Measurements from ENCODE around the gene SPG11. TPM values are rescaled to one million over a fixed set of nuclear protein-coding genes. Genes with fewer than 3 reads are reported as not detected.

The SPG11 gene
- total RNA-seq, 4 donors from 2014 or later: 45.2 to 82.8 (median 55.5) TPM

DNA sequence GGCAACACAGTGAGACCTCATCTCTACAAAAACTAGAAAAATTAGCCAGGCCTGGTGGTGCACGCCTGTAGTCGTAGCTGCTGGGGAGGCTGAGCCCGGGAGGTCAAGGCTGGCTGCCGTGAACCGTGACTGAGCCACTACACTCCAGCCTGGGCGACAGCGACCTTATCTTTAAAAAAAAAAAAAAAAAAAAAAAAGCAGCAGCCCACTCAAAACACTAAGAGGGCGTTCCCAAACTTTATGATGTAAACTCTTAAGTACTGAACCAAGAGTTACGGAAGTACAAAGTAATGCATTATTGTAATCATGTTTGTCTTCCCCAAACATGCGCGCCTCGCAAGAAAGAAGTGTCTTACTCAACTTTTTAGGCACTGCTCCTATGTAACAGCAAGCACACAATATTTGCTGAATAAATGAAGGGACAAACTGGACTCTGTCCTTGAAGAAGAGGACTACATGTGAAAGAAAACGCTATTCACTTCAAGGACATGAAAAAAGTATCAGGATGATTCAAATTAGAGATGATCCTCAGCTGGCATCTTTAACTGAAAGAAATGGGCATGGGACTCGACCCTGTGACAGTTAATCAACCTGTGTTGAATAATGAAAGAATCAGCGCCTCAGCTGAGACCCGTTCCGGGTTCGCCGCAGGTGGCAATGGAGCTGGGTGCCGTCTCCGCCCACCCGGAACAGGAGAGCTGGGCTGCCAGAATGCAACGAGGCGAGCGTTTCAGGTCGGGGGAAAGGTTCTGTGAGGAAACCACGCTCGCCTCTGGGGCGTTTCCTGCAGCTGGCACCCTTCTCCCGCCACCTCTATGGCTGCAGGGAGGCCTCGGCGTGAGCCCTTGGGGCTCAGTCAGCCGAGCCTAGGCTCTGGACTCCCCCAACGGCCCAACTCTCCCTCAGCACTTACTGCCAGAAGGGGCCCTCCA is 718 bp downstream of the SPG11 start:
- Histone ChIP-seq H3K4me3 (peak overlapping the region; percentile 73 to 99), H3K27me3 (no peaks in the 10 kb centered on the region), H3K9me3 (no peaks in the 10 kb centered on the region), H3K36me3 (peaks cover 0 to 25% of the 10 kb centered on the region in 2 donors), H3K27ac (peak overlapping the region; percentile 86 to 99 (median 96)), H3K4me1 (peaks cover 5 to 26% (median 8%) of the 10 kb centered on the region in 3 donors)
- WGBS, 2 donors (ENCODE audit: low coverage in 1 of 2): 7 to 25% methylated on average over 13 to 18 of the region's 34 CpGs
- ATAC-seq: peak; percentile 71
- TF ChIP-seq, protein P1, sequence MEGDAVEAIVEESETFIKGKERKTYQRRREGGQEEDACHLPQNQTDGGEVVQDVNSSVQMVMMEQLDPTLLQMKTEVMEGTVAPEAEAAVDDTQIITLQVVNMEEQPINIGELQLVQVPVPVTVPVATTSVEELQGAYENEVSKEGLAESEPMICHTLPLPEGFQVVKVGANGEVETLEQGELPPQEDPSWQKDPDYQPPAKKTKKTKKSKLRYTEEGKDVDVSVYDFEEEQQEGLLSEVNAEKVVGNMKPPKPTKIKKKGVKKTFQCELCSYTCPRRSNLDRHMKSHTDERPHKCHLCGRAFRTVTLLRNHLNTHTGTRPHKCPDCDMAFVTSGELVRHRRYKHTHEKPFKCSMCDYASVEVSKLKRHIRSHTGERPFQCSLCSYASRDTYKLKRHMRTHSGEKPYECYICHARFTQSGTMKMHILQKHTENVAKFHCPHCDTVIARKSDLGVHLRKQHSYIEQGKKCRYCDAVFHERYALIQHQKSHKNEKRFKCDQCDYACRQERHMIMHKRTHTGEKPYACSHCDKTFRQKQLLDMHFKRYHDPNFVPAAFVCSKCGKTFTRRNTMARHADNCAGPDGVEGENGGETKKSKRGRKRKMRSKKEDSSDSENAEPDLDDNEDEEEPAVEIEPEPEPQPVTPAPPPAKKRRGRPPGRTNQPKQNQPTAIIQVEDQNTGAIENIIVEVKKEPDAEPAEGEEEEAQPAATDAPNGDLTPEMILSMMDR (IDR thresholded peaks at IDR 0.05): no peak
- no peak for TF ChIP-seq POLR2A (IDR thresholded peaks at IDR 0.05)
- TF ChIP-seq POLR2AphosphoS5 (IDR thresholded peaks at IDR 0.05): no peak
- TF ChIP-seq EP300 (IDR thresholded peaks at IDR 0.05): no peak

DNA sequence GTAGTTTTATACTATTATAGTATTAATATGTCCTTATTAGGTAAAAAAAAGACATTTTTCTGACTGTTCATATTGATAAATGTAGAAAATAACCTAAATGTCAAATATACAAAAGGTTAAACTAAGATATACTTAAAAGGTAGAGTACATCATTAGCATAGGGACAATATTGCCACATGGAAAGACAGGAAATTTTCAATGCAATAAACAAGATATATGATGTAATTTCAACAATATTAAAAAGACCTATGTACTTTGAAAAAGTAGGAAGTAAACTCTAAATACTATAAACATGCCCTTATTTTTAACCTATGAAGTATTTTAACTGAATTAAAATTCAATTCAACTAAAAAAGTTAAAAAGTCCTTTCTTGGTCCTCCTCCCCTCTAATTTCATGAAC is 1.9 kb downstream of the SPG11 start:
- H3K9me3 ChIP-seq: no peaks in the 10 kb centered on the region
- ATAC-seq: no peak
- peaks cover 5 to 26% (median 8%) of the 10 kb centered on the region in 3 donors for H3K4me1 ChIP-seq
- H3K4me3 ChIP-seq: no peak overlapping the region
- peaks cover 0 to 36% of the 10 kb centered on the region in 2 donors for H3K36me3 ChIP-seq
- TF ChIP-seq, protein P1 (IDR thresholded peaks at IDR 0.05): no peak
- TF ChIP-seq POLR2AphosphoS5 (IDR thresholded peaks at IDR 0.05) (no peak), EP300 (IDR thresholded peaks at IDR 0.05) (no peak)
- H3K27ac ChIP-seq: peak overlapping the region in 1 of 4 donors; percentile 95
- H3K27me3 ChIP-seq: no peaks in the 10 kb centered on the region

DNA sequence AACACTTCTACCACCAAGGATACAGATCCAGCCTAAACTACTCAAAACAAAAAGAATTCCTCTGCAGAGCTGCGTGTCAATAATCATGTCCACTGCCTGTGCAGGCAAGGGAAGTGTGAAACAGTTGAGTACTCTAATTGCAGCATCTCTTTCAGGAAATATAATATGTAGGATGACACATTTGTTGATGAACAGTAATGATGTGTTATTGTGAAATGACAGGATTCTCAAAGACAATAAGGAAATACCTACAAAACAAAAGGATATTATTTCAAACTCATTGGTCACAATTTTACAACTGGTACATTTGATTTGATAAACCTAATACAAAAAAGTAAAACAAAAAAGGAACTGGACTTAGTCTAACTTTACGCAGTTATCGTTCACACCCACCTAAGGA is 4.4 kb downstream of the SPG11 start:
- no peak for ATAC-seq
- WGBS, 2 donors (ENCODE audit: low coverage in 1 of 2): 88 to 100% methylated on average over 1 to 3 of the region's 3 CpGs
- Histone ChIP-seq H3K36me3 (peaks cover 0 to 61% of the 10 kb centered on the region in 2 donors), H3K4me3 (no peak overlapping the region), H3K9me3 (no peaks in the 10 kb centered on the region), H3K4me1 (peaks cover 5 to 22% (median 8%) of the 10 kb centered on the region in 3 donors), H3K27me3 (no peaks in the 10 kb centered on the region), H3K27ac (no peak overlapping the region)
- TF ChIP-seq POLR2A (IDR thresholded peaks at IDR 0.05) (no peak), POLR2AphosphoS5 (IDR thresholded peaks at IDR 0.05) (no peak), EP300 (IDR thresholded peaks at IDR 0.05) (no peak)
- TF ChIP-seq, protein P1 (IDR thresholded peaks at IDR 0.05): no peak

DNA sequence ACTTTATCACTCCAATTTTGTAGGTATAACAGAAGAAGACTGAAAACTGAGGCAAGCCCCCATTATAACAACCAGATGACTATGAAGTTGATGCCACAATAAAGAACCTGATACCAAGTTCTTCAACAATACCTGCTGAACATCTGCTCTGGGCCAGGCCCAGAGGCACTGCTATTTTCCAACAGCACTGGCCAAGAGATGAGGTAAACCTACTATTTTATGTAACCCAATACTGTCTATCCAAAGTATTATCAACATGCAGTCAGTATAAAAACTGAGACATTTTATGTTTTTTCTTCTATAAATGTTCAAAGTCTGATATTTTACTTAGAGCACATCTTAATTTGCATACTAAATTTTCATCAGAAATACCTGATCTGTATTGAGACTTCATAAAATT is 6.1 kb downstream of the SPG11 start:
- no peak overlapping the region for H3K27ac ChIP-seq
- no peak overlapping the region for H3K4me3 ChIP-seq
- no peaks in the 10 kb centered on the region for H3K27me3 ChIP-seq
- TF ChIP-seq, protein P1 (IDR thresholded peaks at IDR 0.05): no peak
- no peak for ATAC-seq
- H3K4me1 ChIP-seq: peaks cover 2 to 14% (median 8%) of the 10 kb centered on the region in 3 donors
- peaks cover 0 to 78% of the 10 kb centered on the region in 2 donors for H3K36me3 ChIP-seq
- H3K9me3 ChIP-seq: no peaks in the 10 kb centered on the region

DNA sequence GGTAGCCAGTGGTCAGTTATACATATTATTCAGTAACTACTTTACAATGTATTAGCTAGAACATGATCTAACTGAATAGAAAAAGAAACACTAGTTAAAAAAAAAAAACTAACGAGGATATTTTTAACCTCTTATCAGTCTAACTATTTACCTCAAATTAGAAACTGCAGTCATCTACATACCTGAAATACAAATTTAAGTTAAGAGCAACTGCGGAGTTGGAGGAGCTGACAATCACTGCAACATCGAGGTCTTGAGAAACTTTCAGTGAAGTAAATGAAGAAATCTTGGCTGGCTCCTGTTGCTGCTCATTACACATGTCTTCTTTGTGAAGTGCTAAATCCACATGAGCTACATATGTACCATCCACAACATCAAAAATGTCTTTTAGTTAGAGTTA is 6.5 kb downstream of the SPG11 start:
- no peak overlapping the region for H3K27ac ChIP-seq
- peaks cover 0 to 10% (median 4%) of the 10 kb centered on the region in 3 donors for H3K4me1 ChIP-seq
- WGBS, 2 donors (ENCODE audit: low coverage in 1 of 2): 82 to 84% methylated on average over 3 of the region's 3 CpGs
- no peaks in the 10 kb centered on the region for H3K9me3 ChIP-seq
- ATAC-seq: no peak
- peaks cover 0 to 83% of the 10 kb centered on the region in 2 donors for H3K36me3 ChIP-seq
- TF ChIP-seq POLR2A (IDR thresholded peaks at IDR 0.05) (no peak), EP300 (IDR thresholded peaks at IDR 0.05) (no peak), POLR2AphosphoS5 (IDR thresholded peaks at IDR 0.05) (no peak)
- TF ChIP-seq, protein P1 (IDR thresholded peaks at IDR 0.05): no peak
- no peak overlapping the region for H3K4me3 ChIP-seq
- no peaks in the 10 kb centered on the region for H3K27me3 ChIP-seq
